ENCODE results near the gene URM1. TPM values are rescaled to one million over a fixed set of nuclear protein-coding genes. Genes with fewer than 3 reads are reported as not detected.

Gene URM1
- total RNA-seq, 1 donor from 2014 or later: 10.3 TPM

GRCh38 chr9:128339761-128340690, 31.1 kb upstream of the URM1 start, which contains the start of gene SLC27A4:
SLC27A4 (plus strand) TSS chr9:128340527; CDS start chr9:128343133, 2,606 bp downstream.
- Histone ChIP-seq H3K27ac (no peak within 1 kb of the TSS), H3F3A (ENCODE audit: low read depth) (peaks cover 16% of the 10 kb centered on the region), H3K4me1 (no peaks in the 10 kb centered on the region), H2AFZ (replicated peaks) (peak within 1 kb of the TSS; percentile 95), H3K79me2 (ENCODE audit: low read depth) (no peaks in the 10 kb centered on the region), H3K36me3 (no peaks in the 10 kb centered on the region), H3K4me2 (peak within 1 kb of the TSS; percentile 93), H4K20me1 (ENCODE audit: low read depth) (peaks cover 18% of the 10 kb centered on the region), H3K9me3 (ENCODE audit: low read depth) (no peaks in the 10 kb centered on the region), H3K27me3 (peaks cover 9% of the 10 kb centered on the region), H3K9ac (no peak within 1 kb of the TSS), H3K4me3 (peak within 1 kb of the TSS; percentile 95)
- peak within 1 kb of the TSS; percentile 96 for H3K4me3 Mint-ChIP-seq
- peak within 1 kb of the TSS; percentile 81 for H3K27ac Mint-ChIP-seq
- H3K9me3 Mint-ChIP-seq: no peaks in the 10 kb centered on the region
- DNase-seq (ENCODE audit: low spot score): peak; percentile 94
- H3K36me3 Mint-ChIP-seq: peaks cover 8% of the 10 kb centered on the region
- H3K4me1 Mint-ChIP-seq: peaks cover 5% of the 10 kb centered on the region
- peaks cover 4% of the 10 kb centered on the region for H3K27me3 Mint-ChIP-seq (ENCODE audit: insufficient read depth, low read depth)
- no peak for TF ChIP-seq EZH2 (IDR thresholded peaks at IDR 0.05)
- no peak for TF ChIP-seq EZH2phosphoT487 (IDR thresholded peaks at IDR 0.05)
- TF ChIP-seq CTCF (IDR thresholded peaks at IDR 0.05): no peak

GRCh38 chr9:128340691-128341434, 30.3 kb upstream of the URM1 start:
- peak; percentile 48 for DNase-seq (ENCODE audit: low spot score)
- H3K4me1 ChIP-seq: no peaks in the 10 kb centered on the region
- peak overlapping the region; percentile 95 for H3K4me3 ChIP-seq
- Mint-ChIP-seq H3K27me3 (ENCODE audit: insufficient read depth, low read depth) (peaks cover 4% of the 10 kb centered on the region), H3K27ac (peak overlapping the region; percentile 81), H3K4me3 (peak overlapping the region; percentile 96), H3K4me1 (peaks cover 5% of the 10 kb centered on the region), H3K36me3 (peaks cover 8% of the 10 kb centered on the region), H3K9me3 (no peaks in the 10 kb centered on the region)
- H3K27ac ChIP-seq: no peak overlapping the region
- H3K36me3 ChIP-seq: no peaks in the 10 kb centered on the region
- no peaks in the 10 kb centered on the region for H3K79me2 ChIP-seq (ENCODE audit: low read depth)
- H3K4me2 ChIP-seq: peak overlapping the region; percentile 93
- peak overlapping the region; percentile 95 for H2AFZ ChIP-seq (replicated peaks)
- no peaks in the 10 kb centered on the region for H3K9me3 ChIP-seq (ENCODE audit: low read depth)
- H3F3A ChIP-seq (ENCODE audit: low read depth): peaks cover 16% of the 10 kb centered on the region
- no peak overlapping the region for H3K9ac ChIP-seq
- H4K20me1 ChIP-seq (ENCODE audit: low read depth): peaks cover 18% of the 10 kb centered on the region
- no peak for TF ChIP-seq CTCF (IDR thresholded peaks at IDR 0.05)
- no peak for TF ChIP-seq EZH2phosphoT487 (IDR thresholded peaks at IDR 0.05)
- peak; percentile 35 for TF ChIP-seq EZH2 (IDR thresholded peaks at IDR 0.05)
- peaks cover 9% of the 10 kb centered on the region for H3K27me3 ChIP-seq

GRCh38 chr9:128341435-128341849, 29.7 kb upstream of the URM1 start:
- Mint-ChIP-seq H3K36me3 (peaks cover 8% of the 10 kb centered on the region), H3K27ac (peak overlapping the region; percentile 81), H3K4me3 (peak overlapping the region; percentile 96), H3K9me3 (no peaks in the 10 kb centered on the region), H3K27me3 (ENCODE audit: insufficient read depth, low read depth) (peaks cover 4% of the 10 kb centered on the region), H3K4me1 (peaks cover 5% of the 10 kb centered on the region)
- DNase-seq (ENCODE audit: low spot score): peak; percentile 81
- Histone ChIP-seq H4K20me1 (ENCODE audit: low read depth) (peaks cover 18% of the 10 kb centered on the region), H3K9ac (no peak overlapping the region), H3F3A (ENCODE audit: low read depth) (peaks cover 16% of the 10 kb centered on the region), H3K9me3 (ENCODE audit: low read depth) (no peaks in the 10 kb centered on the region), H3K27me3 (peaks cover 9% of the 10 kb centered on the region), H3K79me2 (ENCODE audit: low read depth) (no peaks in the 10 kb centered on the region), H3K4me2 (peak overlapping the region; percentile 93), H3K27ac (no peak overlapping the region), H3K4me3 (peak overlapping the region; percentile 95), H2AFZ (replicated peaks) (no peak overlapping the region), H3K36me3 (no peaks in the 10 kb centered on the region), H3K4me1 (no peaks in the 10 kb centered on the region)
- peak; percentile 67 for TF ChIP-seq CTCF (IDR thresholded peaks at IDR 0.05)
- no peak for TF ChIP-seq EZH2 (IDR thresholded peaks at IDR 0.05)
